GM20431 (cell line): ENCODE data around the gene SLC24A1.
"Not testable (repeated sequence)": the region's sequence is repeated elsewhere in the genome, so short reads cannot be mapped to it uniquely, and the experiment has no call there.

Source experiments
- in situ Hi-C: fragments of 300-500 bp; cut with MseI, MboI; formaldehyde crosslinking; loops from one replicate; pipeline ENCODE4 v1.15.0; 2020; ENCODE audit warnings: low sequenced_read_pairs; ENCODE audit not compliant: unreplicated experiment

The SLC24A1 gene

GRCh38 chr15:65615887-65616286 lies 5.9 kb upstream of the SLC24A1 start:
- in situ Hi-C loops: not testable (repeated sequence)

- in situ Hi-C loops: no loop called here
Measured at GRCh38 chr15:65618560-65619109, 3.1 kb upstream of the SLC24A1 start.

- in situ Hi-C loops: no loop called here
Measured at GRCh38 chr15:65619626-65620290, 2.0 kb upstream of the SLC24A1 start.

GRCh38 chr15:65620833-65621232 lies 905 bp upstream of the SLC24A1 start:
- in situ Hi-C loops: no loop called here

- in situ Hi-C loops: no loop called here
Measured at GRCh38 chr15:65623103-65623502, 1.4 kb downstream of the SLC24A1 start.

GRCh38 chr15:65626856-65627255 lies 5.1 kb downstream of the SLC24A1 start:
- in situ Hi-C loops: loop anchor here (25.0 kb wide), 1 partner anchor 210 kb away; no protein-coding TSS in a partner anchor

GRCh38 chr15:65629548-65629947 lies 7.8 kb downstream of the SLC24A1 start:
- in situ Hi-C loops: loop anchor here (25.0 kb wide), 1 partner anchor 208 kb away; no protein-coding TSS in a partner anchor

- in situ Hi-C loops: loop anchor here (25.0 kb wide), 1 partner anchor 207 kb away; no protein-coding TSS in a partner anchor
Measured at GRCh38 chr15:65630760-65631159, 9.0 kb downstream of the SLC24A1 start.

GRCh38 chr15:65631503-65631902 lies 9.8 kb downstream of the SLC24A1 start:
- in situ Hi-C loops: loop anchor here (25.0 kb wide), 1 partner anchor 206 kb away; no protein-coding TSS in a partner anchor

GRCh38 chr15:65632780-65633375 lies 11.1 kb downstream of the SLC24A1 start:
- in situ Hi-C loops: loop anchor here (25.0 kb wide), 1 partner anchor 204 kb away; no protein-coding TSS in a partner anchor

- in situ Hi-C loops: loop anchor here (25.0 kb wide), 1 partner anchor 204 kb away; no protein-coding TSS in a partner anchor
Measured at GRCh38 chr15:65633752-65634151, 12.0 kb downstream of the SLC24A1 start.

- in situ Hi-C loops: loop anchor here (25.0 kb wide), 1 partner anchor 203 kb away; no protein-coding TSS in a partner anchor
Measured at GRCh38 chr15:65634356-65634755, 12.6 kb downstream of the SLC24A1 start.

GRCh38 chr15:65638109-65638508 lies 16.4 kb downstream of the SLC24A1 start:
- in situ Hi-C loops: loop anchor here (25.0 kb wide), 1 partner anchor 199 kb away; no protein-coding TSS in a partner anchor

GRCh38 chr15:65638681-65639089 lies 16.9 kb downstream of the SLC24A1 start:
- in situ Hi-C loops: loop anchor here (25.0 kb wide), 1 partner anchor 199 kb away; no protein-coding TSS in a partner anchor

GRCh38 chr15:65639509-65639908 lies 17.8 kb downstream of the SLC24A1 start:
- in situ Hi-C loops: loop anchor here (25.0 kb wide), 1 partner anchor 198 kb away; no protein-coding TSS in a partner anchor

GRCh38 chr15:65641768-65642475 lies 20.2 kb downstream of the SLC24A1 start:
- in situ Hi-C loops: loop anchor here (25.0 kb wide), 1 partner anchor 195 kb away; no protein-coding TSS in a partner anchor

- in situ Hi-C loops: loop anchor here (25.0 kb wide), 1 partner anchor 195 kb away; no protein-coding TSS in a partner anchor
Measured at GRCh38 chr15:65642594-65642993, 20.9 kb downstream of the SLC24A1 start.

GRCh38 chr15:65644282-65644681 lies 22.5 kb downstream of the SLC24A1 start:
- in situ Hi-C loops: loop anchor here (25.0 kb wide), 1 partner anchor 193 kb away; no protein-coding TSS in a partner anchor

GRCh38 chr15:65645392-65645791 lies 23.7 kb downstream of the SLC24A1 start:
- in situ Hi-C loops: loop anchor here (25.0 kb wide), 1 partner anchor 192 kb away; no protein-coding TSS in a partner anchor

- in situ Hi-C loops: loop anchor here (25.0 kb wide), 1 partner anchor 191 kb away; no protein-coding TSS in a partner anchor
Measured at GRCh38 chr15:65646486-65646885, 24.7 kb downstream of the SLC24A1 start.
